Left ventricle myocardium inferior (tissue), 1 donor: ENCODE measurements around the gene PAOX. TPM values are rescaled to one million over a fixed set of nuclear protein-coding genes. Genes with fewer than 3 reads are reported as not detected.
A peak's percentile ranks its signal among the peaks of the same experiment; 100 is the strongest.

Experiments
- DNase-seq: peaks from one replicate; pipeline ENCODE4 v3.0.0-alpha.2; 2020
- H3K27ac ChIP-seq: fragments of 200-600 bp; replicated peaks from 2 replicates; pipeline ENCODE4 v1.8.0; 2021
- H3K27me3 ChIP-seq: fragments of 200-600 bp; 2 replicates; pipeline ENCODE4 v1.8.0; 2021; ENCODE audit warnings: low read depth
- H3K36me3 ChIP-seq: fragments of 200-600 bp; 2 replicates; pipeline ENCODE4 v1.8.0; 2021
- H3K4me1 ChIP-seq: fragments of 200-600 bp; 2 replicates; pipeline ENCODE4 v1.8.0; 2021
- H3K4me3 ChIP-seq: fragments of 200-600 bp; 2 replicates; pipeline ENCODE4 v1.8.0; 2021; ENCODE audit warnings: mild to moderate bottlenecking, moderate library complexity
- H3K9me3 ChIP-seq: fragments of 200-600 bp; replicated peaks from 2 replicates; pipeline ENCODE4 v1.8.0; 2021
- CTCF ChIP-seq: fragments of 200-600 bp; IDR thresholded peaks from 2 replicates; pipeline ENCODE4 v1.8.0; 2021; ENCODE audit warnings: antibody characterized with exemption, mild to moderate bottlenecking, borderline replicate concordance
- intact Hi-C: fragments of 100-400 bp; cut with micrococcal nuclease; formaldehyde crosslinking; loops from one replicate; pipeline ENCODE4 v1.11.0; 2022
- total RNA-seq: library from RNA; stranded (reverse); fragmentation: NEBNext Ultra II Directional; extraction: Animal tissue kit (Norgen Biotek cat#: 25700); gene quantifications from one replicate; pipeline ENCODE4 v1.2.1, GENCODE V29; 2021
- donor health status: DM: no; HTN: yes; CAD: no; lungs with severe emphysema.

The PAOX gene
- total RNA-seq, 1 donor from 2014 or later = 2.9 TPM

GRCh38 chr10:133378251-133379096, 588 bp upstream of the PAOX start:
- Histone ChIP-seq H3K36me3 (no peaks in the 10 kb centered on the region), H3K27me3 (no peaks in the 10 kb centered on the region), H3K4me1 (peaks cover 37% of the 10 kb centered on the region), H3K27ac (peak overlapping the region; percentile 88), H3K9me3 (no peaks in the 10 kb centered on the region), H3K4me3 (peak overlapping the region; percentile 86)
- DNase-seq = peak; percentile 69
- intact Hi-C loops = no loop called here
- TF ChIP-seq CTCF = no peak

- peak overlapping the region; percentile 82 for H3K27ac ChIP-seq
Observed at GRCh38 chr10:133379801-133380666, 972 bp downstream of the PAOX start.

GRCh38 chr10:133381036-133381435, 2.0 kb downstream of the PAOX start:
- Histone ChIP-seq H3K4me3 (no peak overlapping the region), H3K27me3 (no peaks in the 10 kb centered on the region), H3K27ac (no peak overlapping the region), H3K4me1 (peaks cover 29% of the 10 kb centered on the region), H3K36me3 (no peaks in the 10 kb centered on the region), H3K9me3 (no peaks in the 10 kb centered on the region)
- DNase-seq = no peak
- intact Hi-C loops = no loop called here
- no peak for TF ChIP-seq CTCF

More at GRCh38 chr10:133379801-133380666, 972 bp downstream of the PAOX start:
- Histone ChIP-seq H3K36me3 (no peaks in the 10 kb centered on the region), H3K4me1 (peaks cover 29% of the 10 kb centered on the region), H3K4me3 (peak overlapping the region; percentile 86), H3K9me3 (no peaks in the 10 kb centered on the region), H3K27me3 (no peaks in the 10 kb centered on the region)
- DNase-seq = no peak
- no peak for TF ChIP-seq CTCF
- intact Hi-C loops = no loop called here

DNA sequence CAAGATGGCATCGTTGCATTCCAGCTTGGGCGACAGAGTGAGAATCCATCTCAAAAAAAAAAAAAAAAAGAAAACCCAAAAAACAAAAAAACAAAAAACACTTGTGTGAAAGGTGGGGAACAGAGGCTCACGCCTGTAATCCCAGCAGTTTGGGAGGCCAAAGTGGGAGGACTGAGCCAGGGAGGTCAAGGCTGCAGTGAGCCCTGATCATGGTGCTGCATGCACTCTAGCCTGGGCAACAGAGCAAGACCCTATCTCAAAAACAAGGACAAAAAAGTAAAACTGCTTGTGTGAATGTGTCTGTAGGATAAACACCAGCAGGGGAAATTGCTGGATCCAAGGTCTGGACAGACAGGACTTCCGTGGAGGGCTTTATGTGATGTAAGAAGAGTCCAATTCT, 4.5 kb downstream of the PAOX start:
- Histone ChIP-seq H3K4me3 (no peak overlapping the region), H3K4me1 (peaks cover 15% of the 10 kb centered on the region), H3K27ac (no peak overlapping the region), H3K36me3 (no peaks in the 10 kb centered on the region), H3K27me3 (no peaks in the 10 kb centered on the region), H3K9me3 (no peaks in the 10 kb centered on the region)
- no peak for DNase-seq
- intact Hi-C loops = no loop called here
- no peak for TF ChIP-seq CTCF

GRCh38 chr10:133384071-133384470, 5.0 kb downstream of the PAOX start:
- intact Hi-C loops = no loop called here
- H3K27ac ChIP-seq = no peak overlapping the region
- H3K4me3 ChIP-seq = no peak overlapping the region
- no peak for DNase-seq
- H3K27me3 ChIP-seq = no peaks in the 10 kb centered on the region
- no peaks in the 10 kb centered on the region for H3K36me3 ChIP-seq
- H3K9me3 ChIP-seq = no peaks in the 10 kb centered on the region
- no peak for TF ChIP-seq CTCF
- H3K4me1 ChIP-seq = peaks cover 12% of the 10 kb centered on the region
